Stimulated activated CD4-positive, alpha-beta T cell treated with anti-CD3 and anti-CD28 coated beads, Interleukin-4, amount 100 ng/mL, for 4 hours (primary cell): Measurements from ENCODE around the gene NEDD4L.
"Not testable (repeated sequence)": the region's sequence is repeated elsewhere in the genome, so short reads cannot be mapped to it uniquely, and the experiment has no call there.

Experiments
- DNase-seq, 2 experiments: peaks; one replicate each; pipeline ENCODE4 v3.0.0-alpha.2; 2020

Gene NEDD4L

DNA sequence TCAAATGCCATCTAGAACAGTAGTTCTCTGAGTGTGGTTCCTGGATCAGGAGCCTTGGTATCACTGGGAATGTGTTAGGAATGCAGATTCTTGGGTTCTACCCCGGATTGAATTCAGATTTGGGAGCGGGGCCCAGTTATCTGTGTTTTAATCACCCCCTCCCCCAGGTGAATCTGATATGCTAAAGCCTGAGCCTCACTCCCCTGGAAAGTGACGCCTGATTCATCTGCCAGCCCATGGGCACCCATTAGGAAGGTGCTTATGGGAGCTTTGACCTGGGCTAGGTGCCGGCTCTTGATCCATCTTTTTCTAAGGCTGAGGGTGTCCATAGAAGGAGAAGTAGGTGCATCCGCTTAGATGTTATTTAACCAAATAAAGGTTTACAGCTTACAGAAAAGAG, 199.4 kb downstream of the NEDD4L start:
- DNase-seq, result no peak

- DNase-seq, result no peak
These were observed 203.4 kb downstream of the NEDD4L start for GRCh38 chr18:58247363-58247834.

- no peak for DNase-seq
These were observed 205.7 kb downstream of the NEDD4L start for GRCh38 chr18:58249712-58250111.

- DNase-seq, result no peak
These were observed 207.4 kb downstream of the NEDD4L start for GRCh38 chr18:58251416-58251815.

DNA sequence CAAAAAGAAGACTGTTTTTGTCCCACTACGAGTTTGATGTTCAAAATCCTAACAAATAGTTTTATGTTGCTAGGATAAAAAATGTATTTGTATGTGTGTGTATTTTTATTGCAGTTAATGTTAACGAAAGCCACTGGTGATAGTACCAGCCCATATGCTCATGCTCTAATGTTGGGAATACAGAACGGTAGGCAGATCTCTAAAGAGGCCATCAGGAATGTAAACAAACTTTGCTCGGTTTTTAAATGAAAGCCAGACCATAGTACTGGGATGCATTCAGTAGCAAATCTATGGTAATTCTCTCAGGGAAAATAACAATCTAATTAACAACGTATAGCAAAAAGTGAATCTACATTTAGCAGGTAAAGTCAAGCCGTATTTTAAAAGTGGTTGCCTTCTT, 208.1 kb downstream of the NEDD4L start:
- no peak for DNase-seq

DNA sequence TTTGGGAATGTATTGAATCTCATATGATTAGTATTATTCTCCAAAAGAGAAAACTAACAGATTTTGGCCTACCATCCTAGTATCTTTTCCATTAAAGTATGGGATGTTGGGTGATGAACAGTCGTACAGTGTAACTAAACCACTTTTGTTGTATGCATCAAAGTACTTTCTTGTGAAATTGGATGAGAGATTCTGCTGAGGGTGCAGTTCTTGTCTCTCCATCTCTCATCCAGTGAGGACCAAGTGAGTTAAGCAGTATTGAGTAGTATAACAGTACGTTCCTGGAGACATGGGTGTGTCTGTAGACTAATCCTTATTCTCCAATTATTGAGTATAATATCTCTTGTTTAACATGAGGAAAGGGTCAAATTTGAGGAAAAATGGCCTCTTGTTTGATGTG, 209.3 kb downstream of the NEDD4L start:
- no peak for DNase-seq

GRCh38 chr18:58253871-58254270, 209.8 kb downstream of the NEDD4L start:
- no peak for DNase-seq

DNA sequence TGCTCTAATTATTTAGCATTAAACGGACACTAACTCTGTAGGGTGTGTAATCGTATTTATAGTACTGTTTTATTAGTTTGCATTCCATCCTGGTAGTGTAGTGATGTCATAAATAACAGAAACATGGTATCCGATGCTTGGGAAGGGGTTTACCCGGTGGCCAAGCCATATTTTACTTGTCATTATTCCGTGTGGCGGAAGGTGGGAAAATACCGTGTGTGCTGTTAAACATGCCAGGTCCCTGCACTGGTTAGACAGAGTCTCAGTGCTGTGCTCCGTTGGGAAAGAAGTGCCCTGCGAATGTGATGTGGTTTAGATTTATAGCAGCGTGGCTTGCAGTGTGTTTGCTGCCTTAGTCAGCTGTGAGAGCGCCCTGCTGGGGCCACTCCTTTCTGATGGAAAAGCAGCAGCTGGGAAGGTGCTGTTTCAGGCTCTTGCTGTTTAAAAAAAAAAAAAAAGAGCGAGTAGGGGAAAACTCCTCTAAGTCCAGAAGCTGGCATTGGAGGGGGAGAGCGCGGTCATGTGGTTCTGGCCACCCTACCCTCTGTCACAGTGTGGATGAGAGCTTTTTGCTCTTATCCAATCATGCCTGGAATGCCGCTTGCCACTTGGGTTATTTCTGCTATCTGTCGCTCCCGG, 211.0 kb downstream of the NEDD4L start:
- DNase-seq, result no peak

- DNase-seq, result no peak
These were observed 211.8 kb downstream of the NEDD4L start for GRCh38 chr18:58255701-58256311.

DNA sequence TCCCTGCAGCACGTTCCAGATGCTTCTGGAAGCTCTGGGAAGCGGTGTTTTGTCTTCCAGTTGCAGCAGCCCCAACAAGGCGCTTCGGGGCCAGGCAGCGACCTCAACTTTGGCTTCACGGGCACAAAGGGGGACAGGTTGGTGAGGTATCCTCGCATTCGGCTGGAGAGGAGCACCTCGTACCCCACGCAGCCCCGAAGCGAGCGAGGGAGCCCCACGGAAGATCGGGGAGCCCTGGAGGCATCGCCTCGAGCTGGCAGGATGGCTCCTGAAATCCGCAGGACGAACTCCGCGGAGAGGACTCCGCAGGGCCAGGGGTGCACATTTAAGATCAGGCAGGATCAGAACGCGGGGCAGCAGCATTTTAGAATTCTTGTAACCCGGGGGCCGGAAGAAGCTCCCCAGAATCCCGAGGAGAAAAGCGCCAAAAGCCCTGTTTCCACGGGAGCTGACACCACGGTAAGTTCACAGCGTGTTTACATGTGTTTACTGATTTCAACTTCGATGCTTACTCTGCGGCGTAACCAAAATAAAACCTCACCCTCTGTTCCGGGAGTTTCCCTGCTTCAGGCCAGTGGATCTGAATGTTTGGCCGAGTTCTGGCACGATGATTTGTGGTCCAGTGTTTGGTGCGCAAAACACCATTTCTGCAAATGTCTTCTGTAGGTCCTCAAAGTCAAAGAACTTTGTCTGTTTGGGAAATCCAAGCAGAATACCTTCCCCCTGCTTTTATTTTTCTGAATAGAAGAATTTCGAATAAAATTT, 212.5 kb downstream of the NEDD4L start:
- no peak for DNase-seq

DNA sequence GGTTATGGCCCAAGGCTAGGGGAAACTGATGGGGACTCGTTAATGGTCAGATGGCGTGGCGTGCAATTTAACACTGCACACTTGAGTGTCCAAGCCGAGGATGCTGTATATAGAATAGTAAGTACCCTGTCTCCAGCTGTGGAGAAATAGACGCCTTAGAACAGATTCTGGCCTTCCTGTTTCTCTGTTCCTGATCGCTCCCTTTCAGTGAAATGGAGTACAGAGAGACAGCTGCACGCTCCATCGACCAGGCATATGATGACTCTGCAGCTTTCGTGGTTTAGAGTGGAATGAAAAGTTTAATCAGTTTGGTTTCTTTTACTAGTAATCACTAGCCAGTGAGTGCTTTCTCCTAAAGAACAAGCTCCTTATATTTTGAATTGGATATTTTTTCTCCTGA, 213.4 kb downstream of the NEDD4L start:
- no peak for DNase-seq

DNA sequence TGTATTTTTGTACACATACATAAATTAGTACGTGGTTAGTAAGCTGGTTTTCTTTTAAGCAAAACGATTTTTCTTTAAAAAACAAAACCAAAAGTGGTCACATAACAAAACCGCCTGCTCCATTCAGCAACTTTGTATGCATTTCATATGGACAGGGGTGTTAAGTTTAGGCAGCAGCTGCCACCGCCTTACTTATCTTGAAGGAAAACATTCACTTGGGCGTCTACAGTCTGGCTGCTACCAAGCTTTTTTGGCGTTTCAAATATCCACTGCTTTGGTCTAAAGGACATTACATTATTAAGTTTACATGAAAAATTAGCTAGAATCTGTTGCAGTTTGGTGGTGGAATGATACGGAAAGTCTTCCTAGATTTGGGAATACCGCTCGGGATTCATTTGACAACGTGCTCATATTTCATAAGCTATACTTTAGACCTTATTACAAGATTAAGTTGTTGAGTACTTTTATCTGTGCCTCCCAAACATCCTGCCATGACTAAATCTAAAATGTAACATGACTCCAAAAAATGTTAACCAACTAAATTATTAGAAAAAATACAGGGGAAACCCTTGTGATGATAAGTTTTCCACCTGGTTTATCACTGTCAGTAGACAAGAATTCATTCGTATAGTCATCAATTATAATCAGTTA, 214.8 kb downstream of the NEDD4L start:
- no peak for DNase-seq

DNA sequence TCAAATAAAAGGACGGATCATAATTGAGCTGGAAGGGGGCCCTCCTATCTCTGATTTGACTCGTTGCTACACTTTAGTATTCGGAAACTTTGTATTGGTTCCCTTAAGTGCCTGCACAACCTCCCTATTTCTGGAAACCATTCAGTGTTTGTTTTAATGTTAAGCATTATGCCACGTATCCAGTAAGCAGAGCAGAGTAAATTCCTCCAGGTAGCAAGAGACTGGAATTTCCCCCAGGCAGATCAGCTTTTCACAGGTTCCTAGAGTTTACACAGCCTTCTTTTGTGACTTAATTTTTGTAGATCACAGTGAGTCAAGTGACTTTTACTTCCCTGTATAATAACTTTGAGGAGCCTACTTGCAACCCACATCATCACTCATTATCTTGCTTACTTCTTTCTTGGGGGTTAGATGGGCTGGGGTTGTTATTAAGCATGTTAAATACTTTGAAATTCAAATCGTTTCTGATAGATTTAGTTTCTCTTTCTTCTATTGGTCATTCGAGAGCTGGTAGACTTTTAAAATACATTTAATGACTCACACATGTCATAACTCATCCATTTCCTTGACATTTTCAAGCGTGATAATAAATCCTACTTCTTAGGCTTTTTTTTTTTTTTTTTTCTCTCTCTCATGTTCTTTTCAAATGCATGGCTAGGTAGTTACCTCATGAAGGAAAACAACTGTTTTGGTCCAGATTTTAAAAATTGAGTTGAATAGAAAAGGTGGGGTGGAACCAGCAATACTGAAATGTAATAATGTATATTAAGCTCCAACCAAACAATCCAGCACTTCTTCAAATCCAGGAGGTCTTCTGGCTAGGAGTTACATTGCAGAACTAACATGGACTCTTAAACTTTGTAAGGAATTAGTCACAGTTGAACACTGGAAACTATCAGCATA, 219.3 kb downstream of the NEDD4L start:
- DNase-seq, result no peak

GRCh38 chr18:58264075-58264474, 220.0 kb downstream of the NEDD4L start:
- no peak for DNase-seq

DNA sequence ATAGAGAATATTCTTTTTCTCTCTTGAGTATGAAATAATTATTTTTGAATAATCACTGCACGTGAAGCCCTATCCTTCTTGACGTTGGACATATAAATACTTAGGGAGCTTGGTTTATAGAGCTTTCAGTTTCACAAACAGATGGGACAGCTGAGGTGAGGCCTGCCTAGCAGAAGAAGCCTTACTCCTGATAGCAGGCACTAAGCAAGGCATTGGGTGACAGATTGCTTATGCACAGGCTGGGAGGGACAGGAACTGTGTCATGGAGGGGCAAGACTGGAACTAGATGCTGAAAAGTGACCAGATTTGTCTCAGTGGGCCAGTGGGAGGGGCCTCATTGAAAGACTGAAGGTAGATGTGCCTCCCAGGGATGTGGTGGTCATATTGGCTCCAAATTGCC, 220.8 kb downstream of the NEDD4L start:
- no peak for DNase-seq

- DNase-seq, result not testable (repeated sequence)
These were observed 221.5 kb downstream of the NEDD4L start for GRCh38 chr18:58265489-58265888.

- DNase-seq, result no peak
These were observed 222.3 kb downstream of the NEDD4L start for GRCh38 chr18:58266291-58266690.

GRCh38 chr18:58267493-58267892, 223.5 kb downstream of the NEDD4L start:
- no peak for DNase-seq

DNA sequence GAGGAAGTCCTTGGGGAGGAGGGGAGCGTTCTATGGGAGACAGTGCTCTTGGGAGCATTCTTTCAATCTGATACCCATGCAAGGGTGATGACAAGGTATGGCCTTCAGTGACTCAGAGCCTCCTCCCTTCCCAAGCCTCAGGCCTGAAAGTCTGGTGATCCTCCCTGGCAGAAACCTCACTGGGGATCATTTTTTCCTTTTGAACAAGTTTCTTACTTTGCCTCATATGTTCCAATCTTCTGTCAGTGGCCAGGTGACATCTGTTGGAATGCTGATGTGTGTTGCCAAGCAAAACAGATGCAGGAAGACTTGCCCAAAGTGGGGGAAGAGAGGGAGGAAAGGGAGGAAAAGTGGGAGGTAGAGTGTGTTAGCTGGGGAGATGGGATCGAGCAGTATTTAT, 224.8 kb downstream of the NEDD4L start:
- DNase-seq, result no peak

DNA sequence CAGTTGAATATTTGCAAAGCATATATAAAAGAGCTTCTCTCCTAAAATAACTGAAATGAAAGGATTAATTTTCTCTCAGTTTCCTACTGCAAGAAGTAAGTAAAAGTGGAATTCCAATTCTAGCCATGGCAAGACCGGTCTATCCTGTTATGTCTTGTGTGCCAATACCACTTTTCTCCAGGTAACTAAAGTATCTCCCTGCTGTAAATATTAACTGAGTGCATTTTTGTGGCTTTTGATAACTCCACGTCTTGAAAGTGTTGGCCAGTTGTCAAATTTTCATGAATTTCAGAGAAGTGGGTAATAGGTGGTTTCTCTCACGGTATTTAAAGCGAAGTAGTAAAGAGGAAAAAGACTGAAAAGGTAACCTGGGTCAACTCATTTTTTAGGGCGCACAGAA, 225.9 kb downstream of the NEDD4L start:
- no peak for DNase-seq

- DNase-seq, result no peak
These were observed 226.4 kb downstream of the NEDD4L start for GRCh38 chr18:58270396-58270795.

DNA sequence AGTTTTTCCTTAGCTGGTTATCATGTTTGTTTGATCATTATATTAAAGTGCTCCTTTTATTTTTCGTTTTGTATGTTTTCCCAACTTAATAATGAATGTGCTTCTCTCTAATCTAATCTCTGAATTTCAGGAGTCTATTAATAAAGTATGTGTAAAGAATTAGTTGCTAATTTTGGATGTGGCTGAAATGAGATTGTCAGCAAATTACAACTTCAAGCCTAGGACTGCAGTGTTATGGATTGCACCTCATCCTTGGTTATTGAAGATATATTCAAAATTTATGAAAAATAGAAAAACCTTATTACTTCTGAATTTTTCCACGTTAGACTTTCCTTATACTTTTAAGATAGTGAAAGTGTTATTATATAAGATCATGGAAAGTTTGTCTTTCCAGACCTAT, 227.7 kb downstream of the NEDD4L start:
- DNase-seq, result no peak

GRCh38 chr18:58272209-58272608, 228.2 kb downstream of the NEDD4L start:
- no peak for DNase-seq
